Measurements from ENCODE around the gene CALD1. TPM values are rescaled to one million over a fixed set of nuclear protein-coding genes. Genes with fewer than 3 reads are reported as not detected.

CALD1 gene
- total RNA-seq, 1 experiment from 2014 or later = 107 TPM

DNA sequence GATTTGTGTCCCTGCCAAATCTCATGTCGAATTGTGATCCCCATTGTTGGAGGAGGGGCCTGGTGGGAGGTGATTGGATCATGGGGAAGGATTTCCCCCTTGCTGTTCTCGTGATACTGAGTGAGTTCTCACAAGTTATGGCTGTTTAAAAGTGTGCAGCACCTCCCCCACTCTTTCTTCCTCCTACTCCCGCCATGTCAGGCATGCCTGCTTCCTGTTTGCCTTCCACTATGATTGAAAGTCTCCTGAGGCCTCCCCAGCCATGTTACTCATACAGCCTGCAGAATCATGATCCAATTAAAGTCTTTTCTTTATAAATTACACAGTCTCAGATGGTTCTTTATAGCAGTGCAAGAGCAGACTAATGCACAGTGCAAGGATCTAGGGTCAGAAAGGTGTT, 75.4 kb downstream of the CALD1 start:
- H4K91ac ChIP-seq (ENCODE audit: insufficient read length, low read depth, low read length) = no peak overlapping the region
- H2AFZ ChIP-seq (ENCODE audit: low read length) = no peak overlapping the region
- H3K27me3 Mint-ChIP-seq (ENCODE audit: low read depth) = no peaks in the 10 kb centered on the region
- H3K27me3 ChIP-seq (ENCODE audit: insufficient read depth, low read length) = no peaks in the 10 kb centered on the region
- no peaks in the 10 kb centered on the region for H3K9me3 Mint-ChIP-seq
- WGBS (ENCODE audit: extremely low coverage, insufficient read length, low lambda C conversion rate) = no CpG with 5 or more reads among the region's 3 CpGs
- H3K27ac Mint-ChIP-seq = peak overlapping the region in 1 of 3 experiments; percentile 59; a peak in 3 of 7 replicates
- no peak overlapping the region for H2BK12ac ChIP-seq (ENCODE audit: insufficient read length, low read depth, low read length)
- H3K56ac ChIP-seq (ENCODE audit: insufficient read length, low read depth, low read length) = no peak overlapping the region
- H3K23ac ChIP-seq (ENCODE audit: insufficient read length, low read depth, low read length) = no peak overlapping the region
- H3K14ac ChIP-seq (ENCODE audit: insufficient read depth, low read length) = no peak overlapping the region
- H3K9ac ChIP-seq (ENCODE audit: extremely low read depth, insufficient read length, low read length) = no peak overlapping the region
- no peaks in the 10 kb centered on the region for H3K23me2 ChIP-seq (ENCODE audit: insufficient read length, low read depth, low read length, poor library complexity, severe bottlenecking)
- no peak overlapping the region for H3K27ac ChIP-seq (ENCODE audit: insufficient read length, low read depth, low read length)
- H3K4me1 Mint-ChIP-seq = peaks cover 24 to 25% of the 10 kb centered on the region in 2 experiments
- H2BK20ac ChIP-seq (ENCODE audit: low read depth, low read length, poor library complexity, severe bottlenecking) = no peak overlapping the region
- H3K4me1 ChIP-seq (ENCODE audit: insufficient read depth, low read length) = peaks cover 12% of the 10 kb centered on the region
- no peak overlapping the region for H4K8ac ChIP-seq (replicated peaks; ENCODE audit: insufficient read length, low read depth, low read length)
- H4K5ac ChIP-seq (ENCODE audit: insufficient read length, low read depth, low read length) = no peak overlapping the region
- H3K4ac ChIP-seq (ENCODE audit: low read depth, low read length) = no peak overlapping the region
- no peak for TF ChIP-seq CTCF (conservative IDR thresholded peaks at IDR 0.05)
- H3K4me2 ChIP-seq (ENCODE audit: insufficient read depth, insufficient read length, low read length) = no peak overlapping the region
- no peak overlapping the region; a peak in 1 of 5 replicates for H3K4me3 Mint-ChIP-seq
- no peak overlapping the region for H2BK120ac ChIP-seq (ENCODE audit: low read depth, low read length, poor library complexity, severe bottlenecking)
- H2BK5ac ChIP-seq (ENCODE audit: insufficient read length, low read length) = no peak overlapping the region
- H3T11ph ChIP-seq (ENCODE audit: low read length) = no peak overlapping the region
- H2AK5ac ChIP-seq (ENCODE audit: insufficient read length, low read length) = no peak overlapping the region
- H3K36me3 Mint-ChIP-seq (ENCODE audit: insufficient read depth in 1 of 3, low read depth in 3 of 3) = peaks cover 0 to 2% (median 2%) of the 10 kb centered on the region in 3 experiments; a peak in 2 of 7 replicates
- no peak overlapping the region for H3K18ac ChIP-seq (ENCODE audit: insufficient read length, low read depth, low read length)
- no peak overlapping the region for H2BK15ac ChIP-seq (ENCODE audit: low read depth, low read length)
- DNase-seq = no peak
- no peaks in the 10 kb centered on the region for H3K9me3 ChIP-seq (ENCODE audit: control insufficient read depth, low read depth, low read length)
- H3K79me2 ChIP-seq (ENCODE audit: insufficient read depth, low read length) = peaks cover 2% of the 10 kb centered on the region; the same call in 1 of the 2 replicates
- H3K79me1 ChIP-seq (ENCODE audit: insufficient read depth, low read depth, low read length, poor library complexity, severe bottlenecking) = no peaks in the 10 kb centered on the region
- H4K20me1 ChIP-seq (ENCODE audit: control insufficient read depth, insufficient read depth, insufficient read length) = no peaks in the 10 kb centered on the region

Measured in H9 (cell line).